HuH-7 (cell line): Measurements from ENCODE around the gene PPP1R13L.
A peak's percentile ranks its signal among the peaks of the same experiment; 100 is the strongest.

ENCODE experiments used
- DNase-seq: peaks from one replicate; pipeline ENCODE4 v3.0.0; 2011; ENCODE audit warnings: low spot score

Gene PPP1R13L, protein sequence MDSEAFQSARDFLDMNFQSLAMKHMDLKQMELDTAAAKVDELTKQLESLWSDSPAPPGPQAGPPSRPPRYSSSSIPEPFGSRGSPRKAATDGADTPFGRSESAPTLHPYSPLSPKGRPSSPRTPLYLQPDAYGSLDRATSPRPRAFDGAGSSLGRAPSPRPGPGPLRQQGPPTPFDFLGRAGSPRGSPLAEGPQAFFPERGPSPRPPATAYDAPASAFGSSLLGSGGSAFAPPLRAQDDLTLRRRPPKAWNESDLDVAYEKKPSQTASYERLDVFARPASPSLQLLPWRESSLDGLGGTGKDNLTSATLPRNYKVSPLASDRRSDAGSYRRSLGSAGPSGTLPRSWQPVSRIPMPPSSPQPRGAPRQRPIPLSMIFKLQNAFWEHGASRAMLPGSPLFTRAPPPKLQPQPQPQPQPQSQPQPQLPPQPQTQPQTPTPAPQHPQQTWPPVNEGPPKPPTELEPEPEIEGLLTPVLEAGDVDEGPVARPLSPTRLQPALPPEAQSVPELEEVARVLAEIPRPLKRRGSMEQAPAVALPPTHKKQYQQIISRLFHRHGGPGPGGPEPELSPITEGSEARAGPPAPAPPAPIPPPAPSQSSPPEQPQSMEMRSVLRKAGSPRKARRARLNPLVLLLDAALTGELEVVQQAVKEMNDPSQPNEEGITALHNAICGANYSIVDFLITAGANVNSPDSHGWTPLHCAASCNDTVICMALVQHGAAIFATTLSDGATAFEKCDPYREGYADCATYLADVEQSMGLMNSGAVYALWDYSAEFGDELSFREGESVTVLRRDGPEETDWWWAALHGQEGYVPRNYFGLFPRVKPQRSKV

GRCh38 chr19:45404557-45405434, at the start of gene PPP1R13L:
Gene PPP1R13L (minus strand): TSS chr19:45405069. CDS start chr19:45398318, 6,751 bp downstream.
- peak; percentile 94 for DNase-seq

DNA sequence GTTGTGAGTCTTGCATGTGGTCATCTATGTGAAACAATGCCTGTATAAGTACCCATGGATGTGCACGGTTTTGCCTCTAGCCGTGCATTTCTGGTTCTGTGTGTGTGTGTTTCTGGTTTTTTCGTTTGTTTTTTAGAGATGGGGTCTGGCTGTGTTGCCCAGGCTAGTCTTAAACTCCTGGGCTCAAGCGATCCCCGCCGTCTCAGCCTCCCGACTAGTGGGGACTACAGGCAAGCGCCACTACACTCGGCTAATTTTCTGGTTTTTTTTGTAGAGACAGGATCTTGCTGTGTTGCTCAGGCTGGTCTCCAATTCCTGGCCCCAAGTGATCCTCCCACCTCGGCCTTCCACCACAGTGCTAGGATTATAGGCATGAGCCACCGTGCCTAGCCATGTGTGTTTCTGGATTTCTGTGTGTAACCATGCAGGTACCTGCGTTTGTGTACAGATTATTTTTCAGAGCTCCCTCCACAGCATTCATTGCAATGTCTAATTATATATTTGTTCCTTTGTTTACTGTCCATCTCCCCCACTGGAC, 47.0 kb upstream of the PPP1R13L start:
- no peak for DNase-seq

GRCh38 chr19:45451131-45451849, 46.4 kb upstream of the PPP1R13L start:
- DNase-seq, result no peak

DNA sequence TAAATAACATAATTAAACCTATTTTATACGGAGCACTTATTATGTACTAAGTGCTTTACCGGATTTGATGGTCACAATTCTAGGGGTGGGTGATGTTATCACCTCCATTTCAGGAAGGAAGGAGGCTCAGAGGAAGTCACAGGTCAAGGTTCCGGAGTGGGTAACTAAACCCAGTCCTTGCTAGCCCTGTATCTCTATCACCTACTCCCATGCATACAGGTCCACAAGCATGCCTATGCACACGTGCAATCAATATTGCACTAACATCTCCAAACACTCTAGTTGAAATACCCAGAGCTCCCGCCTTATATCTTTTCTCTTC, 45.1 kb upstream of the PPP1R13L start:
- DNase-seq, result no peak

GRCh38 chr19:45448887-45449299, 44.0 kb upstream of the PPP1R13L start:
- DNase-seq, result no peak

DNA sequence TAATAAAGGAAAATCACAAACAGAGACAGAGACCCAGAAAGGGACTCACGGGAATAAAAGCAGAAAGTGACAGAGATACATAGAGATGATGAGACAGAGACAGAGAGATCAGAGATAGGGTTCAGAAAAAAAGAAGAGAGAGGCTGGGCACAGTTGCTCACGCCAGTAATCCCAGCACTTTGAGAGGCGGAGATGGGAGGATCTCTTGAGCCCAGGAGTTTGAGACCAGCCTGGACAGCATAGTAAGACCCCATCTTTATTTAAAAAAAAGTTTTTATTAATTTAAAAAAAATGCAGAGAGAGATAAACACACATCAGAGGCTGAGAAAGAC, 43.5 kb upstream of the PPP1R13L start:
- no peak for DNase-seq

DNA sequence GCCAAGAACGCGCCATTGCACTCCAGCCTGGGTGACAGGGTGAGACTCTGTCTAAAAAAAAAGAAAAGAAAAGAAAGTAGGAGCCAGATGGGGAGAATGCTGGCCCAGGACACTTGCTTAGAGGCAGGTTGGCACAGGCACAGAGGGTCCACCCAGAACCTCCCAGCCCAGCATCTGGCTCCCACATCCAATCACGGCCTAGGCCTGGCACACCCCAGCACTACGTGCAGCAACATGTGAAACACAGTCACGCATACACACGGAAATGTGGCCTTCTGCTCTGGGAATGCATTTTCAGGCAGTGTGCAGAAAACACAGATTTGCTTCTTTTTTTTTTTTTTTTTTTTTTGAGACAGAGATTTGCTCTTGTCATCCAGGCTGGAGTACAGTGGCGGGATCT, 42.1 kb upstream of the PPP1R13L start:
- no peak for DNase-seq

GRCh38 chr19:45446295-45446694, 41.4 kb upstream of the PPP1R13L start:
- no peak for DNase-seq

DNA sequence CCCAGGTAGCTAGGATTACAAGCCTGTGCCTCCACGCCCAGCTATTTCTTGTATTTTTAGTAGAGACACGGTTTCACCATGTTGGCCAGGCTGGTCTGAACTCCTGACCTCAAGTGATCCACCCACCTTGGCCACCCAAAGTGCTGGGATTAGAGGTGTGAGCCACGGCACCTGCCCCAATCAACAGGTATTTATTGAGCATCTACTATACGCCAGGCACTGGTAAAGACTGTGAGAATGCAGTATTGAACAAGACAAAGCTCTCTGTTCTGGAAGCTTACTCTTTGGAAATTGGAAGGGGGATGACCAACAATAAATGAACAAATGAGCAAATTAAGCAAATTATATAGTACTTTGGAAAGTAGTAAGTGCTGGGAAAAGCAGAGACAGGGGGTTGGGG, 40.3 kb upstream of the PPP1R13L start:
- no peak for DNase-seq

- peak; percentile 83 for DNase-seq
Measured at GRCh38 chr19:45444318-45445041, 39.6 kb upstream of the PPP1R13L start.

GRCh38 chr19:45443462-45444317, 38.8 kb upstream of the PPP1R13L start:
- peak; percentile 94 for DNase-seq

- no peak for DNase-seq
Measured at GRCh38 chr19:45442778-45443461, 38.1 kb upstream of the PPP1R13L start.

DNA sequence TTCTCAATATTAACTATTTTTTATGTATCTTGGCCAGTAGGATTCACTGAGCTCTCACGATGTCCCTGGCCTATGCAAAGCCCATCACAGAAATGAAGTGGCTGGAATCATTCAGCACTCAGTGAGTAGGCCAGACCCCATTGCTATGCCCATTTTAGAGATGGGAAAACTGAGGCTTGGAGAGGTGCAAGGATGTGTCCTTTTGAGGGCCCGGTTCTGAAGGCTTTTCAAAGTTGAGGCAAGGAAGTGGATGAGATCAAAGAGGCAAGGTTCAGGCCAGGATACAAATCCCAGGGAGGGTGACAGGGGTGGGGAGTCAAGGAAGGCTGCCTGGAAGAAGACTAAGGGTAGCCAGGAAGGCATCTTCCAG, 37.5 kb upstream of the PPP1R13L start:
- DNase-seq, result no peak

GRCh38 chr19:45440873-45441654, 36.2 kb upstream of the PPP1R13L start:
- DNase-seq, result peak; percentile 73

GRCh38 chr19:45440259-45440638, 35.4 kb upstream of the PPP1R13L start:
- DNase-seq, result no peak

GRCh38 chr19:45439569-45440258, 34.8 kb upstream of the PPP1R13L start:
- peak; percentile 81 for DNase-seq

DNA sequence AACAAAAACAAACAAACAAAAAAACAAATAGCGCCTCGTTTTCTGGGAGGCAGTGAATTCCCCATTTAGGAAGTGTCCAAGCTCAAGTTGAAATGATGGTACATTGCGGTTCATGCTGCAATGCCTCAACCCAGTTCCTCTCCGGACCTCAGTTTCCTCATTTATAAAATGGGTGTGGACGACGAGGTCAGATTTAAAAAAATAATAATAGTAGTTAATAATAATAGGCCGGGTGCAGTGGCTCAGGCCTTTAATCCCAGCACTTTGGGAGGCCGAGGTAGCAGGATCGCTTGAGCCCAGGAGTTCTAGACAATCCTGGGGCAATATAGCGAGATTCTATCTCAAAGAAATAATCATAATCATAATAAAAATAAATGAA, 34.3 kb upstream of the PPP1R13L start:
- DNase-seq, result no peak

DNA sequence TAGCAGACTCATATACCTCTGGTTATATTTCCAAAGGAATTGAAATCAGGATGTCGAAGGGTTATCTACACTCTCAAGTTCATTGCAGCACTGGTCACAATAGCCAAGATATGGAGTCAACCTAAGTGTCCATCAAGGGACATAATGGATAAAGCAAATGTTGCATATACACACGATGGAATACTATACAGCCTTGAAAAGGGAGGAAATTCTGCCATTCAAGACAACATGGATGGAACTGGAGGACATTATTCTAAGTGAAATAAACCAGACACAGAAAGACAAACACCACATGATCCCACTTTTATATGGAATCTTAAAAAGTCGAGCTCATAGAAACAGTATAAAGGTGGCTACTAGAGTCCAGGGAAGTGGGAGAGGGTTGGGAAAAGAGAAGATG, 32.5 kb upstream of the PPP1R13L start:
- DNase-seq, result no peak
